ENCODE measurements around the gene TPT1.

Gene TPT1

GRCh38 chr13:45339867-45340266 lies 1.1 kb downstream of the TPT1 start:
- TF ChIP-seq PATZ1 (CRISPR knock-in tag; IDR thresholded peaks at IDR 0.05; ENCODE audit: borderline replicate concordance) (no peak), ZNF565 (CRISPR knock-in tag; conservative IDR thresholded peaks at IDR 0.05; ENCODE audit: low read depth) (no peak), PPARA (CRISPR knock-in tag; IDR thresholded peaks at IDR 0.05; ENCODE audit: borderline replicate concordance) (no peak), CREB5 (CRISPR knock-in tag; IDR thresholded peaks at IDR 0.05; ENCODE audit: low read depth) (no peak), SNAI2 (CRISPR knock-in tag; IDR thresholded peaks at IDR 0.05) (no peak), ARNTL (CRISPR knock-in tag; IDR thresholded peaks at IDR 0.05; ENCODE audit: borderline replicate concordance, low read depth) (no peak), TOX (CRISPR knock-in tag; IDR thresholded peaks at IDR 0.05; ENCODE audit: borderline replicate concordance) (no peak), ISL1 (CRISPR knock-in tag; IDR thresholded peaks at IDR 0.05) (no peak), GLIS3 (CRISPR knock-in tag; IDR thresholded peaks at IDR 0.05) (no peak), ZFP30 (CRISPR knock-in tag; IDR thresholded peaks at IDR 0.05) (no peak)
- TF ChIP-seq, protein P1, sequence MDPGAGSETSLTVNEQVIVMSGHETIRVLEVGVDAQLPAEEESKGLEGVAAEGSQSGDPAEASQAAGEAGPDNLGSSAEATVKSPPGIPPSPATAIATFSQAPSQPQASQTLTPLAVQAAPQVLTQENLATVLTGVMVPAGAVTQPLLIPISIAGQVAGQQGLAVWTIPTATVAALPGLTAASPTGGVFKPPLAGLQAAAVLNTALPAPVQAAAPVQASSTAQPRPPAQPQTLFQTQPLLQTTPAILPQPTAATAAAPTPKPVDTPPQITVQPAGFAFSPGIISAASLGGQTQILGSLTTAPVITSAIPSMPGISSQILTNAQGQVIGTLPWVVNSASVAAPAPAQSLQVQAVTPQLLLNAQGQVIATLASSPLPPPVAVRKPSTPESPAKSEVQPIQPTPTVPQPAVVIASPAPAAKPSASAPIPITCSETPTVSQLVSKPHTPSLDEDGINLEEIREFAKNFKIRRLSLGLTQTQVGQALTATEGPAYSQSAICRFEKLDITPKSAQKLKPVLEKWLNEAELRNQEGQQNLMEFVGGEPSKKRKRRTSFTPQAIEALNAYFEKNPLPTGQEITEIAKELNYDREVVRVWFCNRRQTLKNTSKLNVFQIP (CRISPR knock-in tag; IDR thresholded peaks at IDR 0.05; ENCODE audit: borderline replicate concordance, low read depth): no peak
- no peak for ATAC-seq

DNA sequence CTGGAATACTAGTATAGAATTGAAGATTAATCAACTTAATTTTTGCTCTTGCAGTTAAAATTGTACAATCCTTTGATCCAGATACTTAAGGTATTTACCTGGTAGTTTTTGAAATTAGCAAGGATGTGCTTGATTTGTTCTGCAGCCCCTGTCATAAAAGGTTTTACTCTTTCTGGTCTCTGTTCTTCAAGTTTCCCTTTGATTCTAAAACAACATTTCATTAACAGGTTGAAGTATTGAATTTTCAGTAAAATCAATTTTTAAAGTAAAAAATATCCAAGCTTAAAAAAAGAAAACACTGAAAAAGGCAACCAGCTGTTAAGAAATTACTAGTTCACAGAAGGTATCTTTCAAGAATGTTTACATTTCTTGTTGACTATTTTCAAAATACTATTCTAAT lies 1.6 kb downstream of the TPT1 start:
- TF ChIP-seq ZNF8 (CRISPR knock-in tag; IDR thresholded peaks at IDR 0.05) (no peak), ISL1 (CRISPR knock-in tag; IDR thresholded peaks at IDR 0.05) (no peak), ZNF70 (CRISPR knock-in tag; IDR thresholded peaks at IDR 0.05) (no peak), ARNTL (CRISPR knock-in tag; IDR thresholded peaks at IDR 0.05; ENCODE audit: borderline replicate concordance, low read depth) (no peak)
- ATAC-seq: no peak

DNA sequence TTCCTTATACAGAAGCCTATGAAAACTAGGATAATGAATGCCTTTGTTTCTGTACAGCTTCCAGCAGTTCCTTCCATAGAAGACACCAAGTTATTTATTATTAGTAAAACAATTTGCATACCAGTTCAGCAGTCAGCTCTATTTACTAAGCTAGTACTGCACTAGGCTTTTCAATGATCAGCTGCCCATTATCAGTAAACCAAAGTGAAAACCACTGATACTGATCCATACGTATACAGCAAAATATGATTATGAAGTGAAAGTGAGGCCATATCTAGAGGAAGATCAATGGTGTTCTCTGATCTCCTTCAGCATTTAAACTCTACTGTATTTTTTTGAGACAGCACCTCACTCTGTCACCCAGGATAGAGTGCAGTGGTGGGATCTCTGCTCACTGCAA lies 3.2 kb downstream of the TPT1 start:
- no peak for ATAC-seq
- TF ChIP-seq ZC3H10 (CRISPR knock-in tag; IDR thresholded peaks at IDR 0.05) (peak; percentile 58; the same call in 1 of the 2 replicates), ZNF8 (CRISPR knock-in tag; IDR thresholded peaks at IDR 0.05) (no peak)

GRCh38 chr13:45337395-45337794 lies 3.6 kb downstream of the TPT1 start:
- ATAC-seq: no peak
- TF ChIP-seq CSRNP3 (CRISPR knock-in tag; IDR thresholded peaks at IDR 0.05): no peak
- no peak for TF ChIP-seq ZFP30 (CRISPR knock-in tag; IDR thresholded peaks at IDR 0.05)
- TF ChIP-seq TCF4 (CRISPR knock-in tag; IDR thresholded peaks at IDR 0.05; ENCODE audit: borderline replicate concordance): no peak
- no peak for TF ChIP-seq ZNF70 (CRISPR knock-in tag; IDR thresholded peaks at IDR 0.05)
- no peak for TF ChIP-seq ZNF8 (CRISPR knock-in tag; IDR thresholded peaks at IDR 0.05)
- TF ChIP-seq, protein P1 (CRISPR knock-in tag; IDR thresholded peaks at IDR 0.05; ENCODE audit: borderline replicate concordance, low read depth): no peak
- TF ChIP-seq RARB (CRISPR knock-in tag; IDR thresholded peaks at IDR 0.05): no peak
- no peak for TF ChIP-seq PATZ1 (CRISPR knock-in tag; IDR thresholded peaks at IDR 0.05; ENCODE audit: borderline replicate concordance)
- TF ChIP-seq PPARA (CRISPR knock-in tag; IDR thresholded peaks at IDR 0.05; ENCODE audit: borderline replicate concordance): no peak
- TF ChIP-seq TOX (CRISPR knock-in tag; IDR thresholded peaks at IDR 0.05; ENCODE audit: borderline replicate concordance): no peak
- TF ChIP-seq ISL1 (CRISPR knock-in tag; IDR thresholded peaks at IDR 0.05): no peak
- no peak for TF ChIP-seq OSR1 (CRISPR knock-in tag; IDR thresholded peaks at IDR 0.05)
- no peak for TF ChIP-seq CREB5 (CRISPR knock-in tag; IDR thresholded peaks at IDR 0.05; ENCODE audit: low read depth)
- TF ChIP-seq CSDC2 (CRISPR knock-in tag; IDR thresholded peaks at IDR 0.05): no peak
- TF ChIP-seq ZFP3 (CRISPR knock-in tag; IDR thresholded peaks at IDR 0.05): no peak
- TF ChIP-seq ZC3H10 (CRISPR knock-in tag; IDR thresholded peaks at IDR 0.05): no peak
- no peak for TF ChIP-seq ESRRG (CRISPR knock-in tag; IDR thresholded peaks at IDR 0.05)
- no peak for TF ChIP-seq GLIS3 (CRISPR knock-in tag; IDR thresholded peaks at IDR 0.05)
- no peak for TF ChIP-seq ZNF565 (CRISPR knock-in tag; conservative IDR thresholded peaks at IDR 0.05; ENCODE audit: low read depth)

All from SK-N-SH treated with all-trans-retinoic acid at 6 μM for 48 hours (cell line).